ENCODE data around the gene YKT6.
"Not testable (repeated sequence)": the region's sequence is repeated elsewhere in the genome, so short reads cannot be mapped to it uniquely, and the experiment has no call there.

YKT6 gene

DNA sequence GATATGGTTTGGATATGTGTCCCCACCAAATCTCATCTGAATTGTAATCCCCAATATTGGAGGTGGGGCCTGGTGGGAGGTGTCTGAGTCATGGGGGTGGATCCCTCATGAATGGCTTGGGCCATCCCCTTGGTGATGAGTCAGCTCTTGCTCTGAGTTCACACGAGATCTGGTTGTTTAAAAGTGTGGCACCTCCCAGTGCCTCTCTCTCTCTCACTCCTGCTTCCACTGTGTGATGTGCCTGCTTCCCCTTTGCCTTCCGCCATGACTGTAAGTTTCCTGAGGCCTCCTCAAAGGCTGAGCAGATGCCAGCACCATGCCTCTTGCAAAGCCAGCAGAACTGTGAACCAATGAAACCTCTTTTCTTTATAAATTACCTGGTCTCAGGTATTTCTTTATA lies 6.7 kb upstream of the YKT6 start:
- no peak for DNase-seq

DNA sequence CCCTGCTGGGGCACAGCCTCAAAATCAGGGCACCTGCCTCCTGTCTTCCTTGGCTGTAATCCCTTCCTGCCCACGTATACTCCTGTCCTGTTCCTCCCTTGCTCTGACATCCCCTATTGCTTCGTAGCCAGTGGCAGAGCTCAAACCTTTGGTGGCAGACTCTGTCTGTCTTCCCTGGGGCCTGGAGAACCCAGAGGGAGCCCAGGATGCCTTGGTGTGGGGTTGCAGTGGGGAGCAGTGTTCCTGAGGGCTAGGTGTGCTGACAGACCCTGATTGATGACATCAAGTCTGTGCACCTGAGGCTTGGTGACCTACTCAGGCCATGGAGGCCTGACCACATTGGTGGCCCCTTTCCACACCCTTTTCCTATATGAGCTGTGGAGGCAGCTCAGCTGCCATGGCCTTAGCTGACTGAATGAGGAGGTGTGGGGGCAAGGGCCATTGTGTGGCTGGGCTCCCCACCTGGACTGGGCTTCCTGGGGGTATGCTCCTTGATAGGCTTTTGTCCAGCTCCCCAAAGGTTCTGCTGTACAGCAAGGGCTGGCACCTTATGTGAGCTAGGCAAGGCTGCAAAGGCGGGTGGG lies 6.1 kb upstream of the YKT6 start:
- DNase-seq: no peak

DNA sequence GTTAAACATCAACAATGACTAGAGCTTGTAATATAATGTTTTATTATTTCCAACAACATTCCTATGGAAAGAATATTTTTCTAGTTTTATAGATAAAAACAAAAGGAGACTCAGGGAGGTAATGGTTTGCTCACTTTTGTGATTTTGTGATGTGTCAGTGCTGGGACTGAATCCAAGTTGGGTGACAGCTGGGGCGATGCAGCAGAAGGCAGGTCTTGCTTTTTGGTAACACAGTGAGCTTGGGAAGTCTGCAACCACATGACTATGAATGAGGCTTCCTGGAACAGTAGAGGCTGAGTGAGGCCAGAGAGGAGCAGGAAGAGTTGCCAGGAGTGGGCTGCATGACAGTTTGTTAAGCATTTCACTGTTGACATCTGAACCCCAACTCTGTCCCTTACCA lies 4.9 kb upstream of the YKT6 start:
- DNase-seq: no peak

DNA sequence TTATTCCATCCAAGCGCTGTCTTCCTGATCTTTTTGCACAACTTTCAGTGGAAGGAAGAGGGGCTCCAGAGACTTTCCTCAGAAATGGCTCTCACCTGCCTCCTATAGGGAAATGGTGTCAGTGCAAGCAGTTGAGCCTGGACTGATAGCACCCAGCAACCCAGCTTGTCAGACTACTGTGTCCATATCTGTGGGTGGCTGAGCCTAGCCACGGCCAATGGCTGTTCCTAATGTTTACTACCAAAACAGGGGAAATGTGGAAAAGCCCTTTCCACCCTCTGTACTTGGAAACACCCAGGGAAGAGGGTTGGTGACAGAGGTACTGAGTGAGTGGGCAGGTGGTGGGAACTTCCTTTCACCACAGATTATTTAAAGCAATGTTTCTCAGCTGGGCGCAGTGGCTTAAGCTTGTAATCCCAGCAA lies 4.3 kb upstream of the YKT6 start:
- no peak for DNase-seq

DNA sequence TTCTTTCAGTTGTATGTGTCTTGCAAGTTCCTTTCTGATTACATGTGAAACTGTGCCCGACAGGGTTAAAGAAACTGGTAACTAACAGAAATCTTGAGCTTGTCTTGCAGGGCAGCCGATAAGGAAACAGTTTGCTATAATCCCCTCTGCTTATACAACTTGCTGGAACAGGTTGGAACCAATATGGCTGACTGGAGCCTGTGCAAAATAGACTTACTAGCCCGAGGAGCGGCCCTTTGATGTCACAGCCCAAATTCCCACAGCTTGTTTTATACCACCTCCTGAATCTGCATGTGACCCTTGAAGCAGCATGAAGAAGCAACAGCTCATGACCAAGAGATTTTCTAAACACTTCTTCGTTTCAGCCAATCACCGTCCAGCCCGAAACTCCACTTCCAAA lies 3.3 kb upstream of the YKT6 start:
- DNase-seq: no peak

DNA sequence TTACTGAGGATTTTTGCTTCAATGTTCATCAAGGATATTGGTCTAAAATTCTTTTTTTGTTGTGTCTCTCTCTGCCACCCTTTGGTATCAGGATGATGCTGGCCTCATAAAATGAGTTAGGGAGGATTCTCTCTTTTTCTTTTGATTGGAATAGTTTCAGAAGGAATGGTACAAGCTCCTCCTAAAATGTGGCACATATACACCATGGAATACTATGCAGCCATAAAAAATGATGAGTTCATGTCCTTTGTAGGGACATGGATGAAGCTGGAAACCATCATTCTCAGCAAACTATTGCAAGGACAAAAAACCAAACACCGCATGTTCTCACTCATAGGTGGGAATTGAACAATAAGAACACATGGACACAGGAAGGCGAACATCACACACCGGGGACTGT lies 615 bp upstream of the YKT6 start:
- not testable (repeated sequence) for DNase-seq

DNA sequence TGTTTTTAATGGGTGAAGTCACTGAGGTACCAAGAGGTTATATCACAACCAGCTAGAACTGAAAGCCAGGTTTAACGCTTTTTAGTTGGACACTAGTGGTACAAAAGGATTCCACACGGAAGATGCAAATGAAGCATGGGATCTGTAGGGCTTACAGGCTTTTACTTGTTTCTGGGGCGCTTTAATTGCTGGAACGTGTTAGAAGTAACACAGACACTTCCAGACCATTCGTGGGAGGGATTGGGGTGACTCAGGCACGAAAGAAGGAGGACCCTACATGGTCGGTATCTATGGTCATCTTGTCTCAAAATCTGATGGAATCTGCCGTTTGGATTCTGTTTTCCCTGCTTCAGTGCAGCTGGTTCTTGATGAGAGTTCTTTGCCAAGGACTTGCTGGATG lies 1.0 kb downstream of the YKT6 start:
- DNase-seq: no peak

DNA sequence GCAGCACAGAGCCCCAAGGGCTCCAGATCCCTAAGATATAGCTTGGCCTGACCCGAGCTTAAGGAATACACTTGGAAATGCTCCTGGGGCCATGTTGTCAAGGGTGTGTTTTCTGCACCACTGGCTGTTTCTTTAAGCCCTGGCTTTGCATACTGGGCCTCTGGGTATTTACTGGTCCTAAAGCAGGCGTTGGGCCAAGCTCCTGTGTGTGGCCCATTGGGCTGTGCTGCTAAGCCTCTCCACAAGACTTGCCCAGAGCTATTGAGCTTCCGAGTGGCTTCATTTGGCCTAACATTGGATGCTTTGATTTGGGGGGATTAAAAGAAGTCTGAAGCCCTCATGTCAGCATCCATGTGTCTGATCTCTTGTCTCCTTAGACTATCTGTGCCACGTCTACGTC lies 5.2 kb downstream of the YKT6 start:
- DNase-seq: no peak

DNA sequence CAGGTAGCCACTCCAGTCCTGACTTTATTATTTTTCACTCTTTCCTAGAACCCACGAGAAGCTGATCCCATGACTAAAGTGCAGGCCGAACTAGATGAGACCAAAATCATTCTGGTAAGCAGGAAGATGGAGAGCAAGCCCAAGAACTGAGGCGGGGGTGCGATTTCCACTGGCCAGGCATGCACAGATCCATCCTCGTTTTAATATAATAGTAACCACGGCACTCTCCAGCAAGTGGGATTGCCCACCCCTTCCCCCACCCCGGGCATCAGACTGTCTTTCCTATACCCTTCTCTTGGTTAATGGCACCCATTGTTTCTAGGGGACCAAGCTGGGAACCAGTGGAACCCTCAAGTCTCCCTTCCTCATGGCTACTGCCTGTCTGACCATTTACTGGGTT lies 7.3 kb downstream of the YKT6 start:
- no peak for DNase-seq

DNA sequence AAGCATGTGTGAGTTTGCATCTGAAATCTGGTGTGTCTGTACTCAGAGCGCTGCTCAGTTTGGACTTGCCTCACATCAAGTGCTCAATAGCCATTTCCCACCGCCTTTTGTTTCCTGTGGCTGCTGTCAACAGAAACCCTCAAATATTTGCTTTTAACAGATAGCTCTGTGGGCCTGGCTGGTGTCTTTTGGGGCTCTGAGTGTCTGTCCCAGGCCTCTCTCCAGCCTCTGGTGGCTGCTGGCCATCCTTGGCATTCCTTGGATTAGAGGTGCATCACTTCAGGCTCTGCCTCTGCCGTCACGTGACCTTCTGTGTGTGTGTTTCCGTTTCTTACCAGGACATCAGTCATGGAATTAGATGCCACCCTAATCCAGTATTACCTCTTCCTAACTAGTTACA lies 9.3 kb downstream of the YKT6 start:
- no peak for DNase-seq

DNA sequence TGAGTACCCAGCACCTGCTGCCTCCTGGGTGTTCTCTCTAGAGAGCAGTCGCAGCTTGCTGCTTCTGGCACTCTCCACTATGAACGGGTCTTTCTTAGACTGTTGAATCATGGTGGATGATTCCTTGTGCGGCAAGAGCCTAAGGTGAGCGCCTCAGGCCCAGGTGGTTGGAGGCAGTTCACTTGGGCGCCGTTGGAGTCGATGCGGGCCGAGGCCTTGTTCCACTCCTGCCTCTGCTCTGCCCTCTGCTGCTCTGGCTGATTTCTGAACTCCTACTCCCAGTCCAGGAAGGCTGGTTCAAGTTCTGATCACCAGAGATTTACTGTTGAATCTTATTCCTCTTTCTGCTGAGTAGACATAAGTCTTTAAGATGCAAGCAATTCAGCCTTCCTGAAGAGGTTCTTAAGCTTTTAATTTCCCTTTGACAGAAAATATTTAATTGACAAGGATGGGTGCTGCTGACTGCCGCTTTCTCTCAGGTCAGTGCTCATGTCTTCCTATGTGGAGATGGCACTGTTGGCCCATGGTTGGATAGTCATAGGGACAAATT lies 10.4 kb downstream of the YKT6 start:
- DNase-seq: no peak

DNA sequence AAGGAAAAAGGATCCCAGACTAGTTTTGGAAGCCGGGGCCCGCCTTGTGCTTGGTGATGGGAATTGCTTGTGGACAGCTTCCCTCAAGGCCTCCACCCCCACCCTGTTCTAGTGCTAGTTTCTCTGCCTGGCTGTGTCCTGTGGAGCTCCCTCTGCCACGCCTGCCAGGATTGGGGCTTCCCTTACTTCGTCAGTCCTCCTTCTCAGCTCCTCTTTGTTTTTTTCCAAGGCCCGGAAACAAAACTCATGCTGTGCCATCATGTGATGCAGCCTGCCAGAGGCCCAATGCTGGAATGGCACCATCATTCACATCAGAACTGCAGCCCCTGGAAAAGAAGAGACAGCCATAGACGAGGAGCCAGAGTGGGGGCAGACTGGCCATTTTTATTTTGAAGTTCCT lies 11.2 kb downstream of the YKT6 start:
- no peak for DNase-seq

DNA sequence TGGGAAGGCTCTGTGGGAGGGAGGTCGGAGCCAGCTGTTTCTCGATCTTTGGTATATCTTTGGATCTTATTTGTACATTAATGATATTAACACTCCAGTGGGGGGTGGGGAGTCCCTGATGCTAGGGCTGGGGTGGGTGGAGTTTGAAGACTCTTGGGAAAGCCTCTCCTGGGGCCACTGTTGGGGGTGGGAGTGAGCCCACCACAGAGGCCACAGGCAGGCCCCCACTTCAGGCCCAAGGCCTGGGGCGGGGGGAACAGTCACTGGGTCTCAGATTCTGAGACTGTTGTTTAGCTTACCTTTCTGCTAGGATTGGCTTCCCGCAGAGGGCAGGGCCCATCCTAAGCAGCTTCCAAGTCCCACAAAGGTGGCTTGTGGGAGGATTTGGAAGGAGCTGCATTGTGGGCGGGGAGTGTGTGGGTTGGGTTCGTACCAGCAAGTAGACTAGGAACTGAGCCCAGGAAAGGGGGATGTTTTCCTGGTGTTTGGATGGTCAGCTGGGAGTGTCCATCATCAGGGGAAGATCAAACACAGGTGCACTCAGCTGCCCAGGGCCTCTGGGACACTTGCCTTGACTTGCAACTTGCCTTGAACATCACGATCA lies 11.9 kb downstream of the YKT6 start:
- no peak for DNase-seq

DNA sequence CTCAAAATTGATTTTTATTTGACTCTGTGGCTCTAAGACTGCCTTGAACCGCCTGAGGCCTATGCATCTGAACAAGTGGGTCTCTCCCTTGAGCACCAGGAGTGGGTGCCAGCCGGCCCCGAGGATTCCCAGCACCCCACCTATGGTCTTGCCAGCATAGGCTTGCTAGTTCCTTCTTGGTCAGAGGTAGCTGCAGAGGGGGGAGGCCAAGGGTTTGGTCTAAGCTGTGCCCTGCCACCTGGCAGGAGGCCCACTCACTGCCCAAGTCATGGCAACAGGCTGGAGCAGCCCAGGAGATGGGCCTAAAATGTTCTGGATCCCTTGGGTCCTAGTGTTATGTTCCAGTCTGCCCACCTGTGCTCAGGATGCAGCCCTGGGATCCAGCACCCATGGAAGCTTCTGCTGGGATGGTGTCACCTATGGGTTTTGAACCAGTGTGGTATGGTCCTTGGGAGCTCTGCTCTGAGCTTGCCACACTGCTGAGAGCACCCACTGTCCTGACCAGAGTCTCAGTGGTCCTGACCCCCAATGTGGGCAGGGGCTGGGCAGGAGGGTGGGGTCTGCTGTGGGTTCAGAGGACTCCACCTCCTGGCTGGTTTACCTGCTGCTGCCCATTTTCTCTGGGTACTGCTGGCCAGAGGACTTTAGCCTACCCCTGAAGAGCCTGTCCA lies 12.6 kb downstream of the YKT6 start:
- no peak for DNase-seq

DNA sequence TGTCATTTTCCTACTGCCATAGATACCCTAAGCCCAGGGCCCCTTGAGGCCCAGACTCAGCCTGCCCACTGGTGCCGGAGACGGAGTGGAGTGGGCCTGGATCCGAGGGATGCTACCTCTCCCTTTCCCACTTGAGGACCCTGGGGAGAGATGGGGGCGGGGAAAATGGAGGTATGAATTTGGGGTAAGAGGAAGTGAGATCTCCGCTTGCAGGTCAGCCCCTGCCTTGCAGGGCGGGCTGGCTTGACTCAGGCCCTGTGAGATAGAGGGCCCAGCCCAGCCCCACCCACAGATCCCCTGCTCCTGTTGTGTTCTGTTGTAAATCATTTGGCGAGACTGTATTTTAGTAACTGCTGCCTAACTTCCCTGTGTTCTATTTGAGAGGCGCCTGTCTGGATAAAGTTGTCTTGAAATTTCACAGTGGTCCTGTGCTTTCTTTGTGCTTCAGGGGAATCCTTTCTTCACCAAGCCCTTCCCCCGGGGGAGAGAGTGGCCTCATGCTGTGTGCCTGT lies 13.2 kb downstream of the YKT6 start:
- DNase-seq: no peak

DNA sequence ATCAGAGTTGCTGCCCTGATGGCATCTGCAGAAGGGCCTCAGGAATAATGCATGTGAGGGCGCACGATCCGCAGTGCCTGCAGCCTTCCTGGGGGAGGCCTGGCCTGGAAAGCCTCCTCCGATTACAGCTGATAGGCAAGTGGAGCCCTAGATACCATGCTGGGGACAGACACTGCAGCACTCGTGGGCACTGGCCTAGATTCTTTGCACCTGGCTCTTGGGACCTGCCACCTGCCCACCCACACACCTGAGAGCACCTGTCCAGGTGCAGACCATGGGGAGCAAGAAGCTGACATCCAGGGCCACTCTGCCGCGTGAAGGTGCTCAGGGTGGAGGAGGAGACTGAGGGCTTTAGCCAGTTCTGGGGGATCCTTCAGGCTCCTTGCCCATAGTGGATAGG lies 14.8 kb downstream of the YKT6 start:
- DNase-seq: no peak

DNA sequence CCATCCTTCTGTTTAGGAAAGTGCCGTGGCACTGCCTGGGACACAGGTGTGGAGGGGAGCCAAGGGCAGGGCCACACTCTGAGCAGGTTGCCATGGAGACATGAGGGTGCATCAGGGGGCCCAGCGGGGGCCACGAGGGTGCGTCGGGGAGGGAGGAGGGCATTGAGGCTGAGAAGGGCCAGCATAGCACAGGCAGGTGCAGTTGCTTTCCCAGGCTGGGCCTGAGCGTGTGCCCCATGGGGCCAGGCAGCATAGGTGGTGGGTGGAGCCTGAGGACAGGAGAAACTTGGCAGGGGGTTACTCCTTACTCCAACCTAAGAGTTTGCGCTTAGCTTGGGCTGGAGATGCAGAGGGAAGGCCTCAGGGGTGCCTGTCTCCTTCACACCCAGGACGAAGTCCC lies 15.2 kb downstream of the YKT6 start:
- DNase-seq: no peak

DNA sequence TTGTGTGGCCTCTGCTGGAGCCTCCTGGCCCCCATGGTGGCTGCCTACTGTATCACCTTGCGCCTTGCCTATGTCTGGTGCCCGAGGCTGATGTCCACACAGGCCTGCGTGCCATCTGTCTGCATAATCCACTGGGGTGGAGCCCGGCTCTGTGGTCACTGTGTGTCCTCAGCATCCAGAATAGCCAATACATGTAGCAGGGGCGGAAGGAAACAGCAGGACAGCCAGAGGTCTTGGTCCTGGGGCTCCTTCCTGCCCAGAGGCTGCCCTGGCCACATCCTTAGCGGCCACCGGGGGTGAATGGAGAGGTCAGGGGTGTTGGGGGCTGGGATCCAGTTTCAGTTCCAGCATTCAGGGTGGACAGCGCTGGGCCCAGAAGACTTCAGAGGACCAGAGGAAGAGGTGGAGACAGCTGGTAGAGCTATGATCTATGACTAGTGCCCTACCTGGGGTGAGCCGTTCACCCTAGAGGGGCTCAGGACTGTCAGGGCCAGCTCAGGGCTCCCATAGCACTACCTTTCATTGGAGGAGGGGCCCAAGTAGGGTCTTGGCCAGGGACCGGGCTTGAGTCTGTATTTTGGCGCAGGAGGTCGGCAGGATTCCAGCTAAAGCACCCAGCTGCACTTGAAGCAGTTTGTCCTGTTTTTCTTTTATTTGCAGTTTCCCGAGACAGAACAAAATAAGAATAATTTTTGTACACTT lies 15.9 kb downstream of the YKT6 start:
- no peak for DNase-seq

DNA sequence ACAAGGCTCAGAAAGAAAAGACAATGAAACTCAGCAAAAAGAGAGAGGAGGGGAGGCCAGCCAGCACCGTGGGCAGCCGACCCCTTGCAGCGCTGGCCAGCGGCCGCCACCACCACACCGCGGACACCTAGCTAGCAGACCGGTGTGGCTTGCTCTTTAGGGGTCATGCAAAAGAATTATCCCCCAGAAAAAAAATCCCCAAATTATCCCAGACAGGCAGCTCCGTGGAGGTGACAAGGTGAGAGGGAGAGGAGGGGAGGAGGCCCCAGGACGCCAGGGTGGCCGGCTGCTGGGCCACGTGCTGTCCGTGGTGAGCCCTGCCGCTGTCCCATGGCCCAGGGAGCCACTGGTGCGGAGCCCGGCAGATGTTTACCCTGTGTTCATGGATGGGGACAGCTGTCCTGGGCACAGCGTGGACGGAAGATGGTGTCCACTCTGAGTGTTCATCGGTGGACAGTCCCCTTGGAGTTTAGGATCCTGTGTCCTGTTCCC lies 16.5 kb downstream of the YKT6 start:
- no peak for DNase-seq

DNA sequence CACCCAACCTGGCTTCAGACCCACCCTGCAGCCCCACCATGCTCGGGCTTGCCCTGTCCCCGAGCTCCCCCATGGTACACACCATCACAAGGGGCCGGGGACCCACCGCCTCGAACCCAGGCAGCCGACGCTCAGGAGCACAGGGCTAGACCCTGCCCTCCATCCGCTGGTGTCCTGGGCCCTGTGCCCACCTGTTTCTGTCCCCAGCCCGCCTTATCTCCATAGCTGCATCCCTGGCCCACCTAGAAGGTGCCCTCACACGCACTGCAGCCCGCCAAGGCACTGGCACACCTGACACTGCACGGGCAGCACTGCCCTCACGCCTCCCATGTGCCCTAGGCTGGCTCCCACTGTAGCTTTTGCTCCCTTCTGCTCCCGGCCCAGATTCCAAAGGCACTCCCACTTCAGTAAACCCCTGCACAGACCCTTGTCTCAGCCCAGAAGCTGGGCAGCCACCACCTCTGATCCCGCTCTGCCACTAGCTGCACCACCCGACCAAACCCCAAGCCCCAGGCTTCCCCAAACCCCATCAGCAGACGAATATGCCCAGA lies 17.1 kb downstream of the YKT6 start:
- no peak for DNase-seq

DNA sequence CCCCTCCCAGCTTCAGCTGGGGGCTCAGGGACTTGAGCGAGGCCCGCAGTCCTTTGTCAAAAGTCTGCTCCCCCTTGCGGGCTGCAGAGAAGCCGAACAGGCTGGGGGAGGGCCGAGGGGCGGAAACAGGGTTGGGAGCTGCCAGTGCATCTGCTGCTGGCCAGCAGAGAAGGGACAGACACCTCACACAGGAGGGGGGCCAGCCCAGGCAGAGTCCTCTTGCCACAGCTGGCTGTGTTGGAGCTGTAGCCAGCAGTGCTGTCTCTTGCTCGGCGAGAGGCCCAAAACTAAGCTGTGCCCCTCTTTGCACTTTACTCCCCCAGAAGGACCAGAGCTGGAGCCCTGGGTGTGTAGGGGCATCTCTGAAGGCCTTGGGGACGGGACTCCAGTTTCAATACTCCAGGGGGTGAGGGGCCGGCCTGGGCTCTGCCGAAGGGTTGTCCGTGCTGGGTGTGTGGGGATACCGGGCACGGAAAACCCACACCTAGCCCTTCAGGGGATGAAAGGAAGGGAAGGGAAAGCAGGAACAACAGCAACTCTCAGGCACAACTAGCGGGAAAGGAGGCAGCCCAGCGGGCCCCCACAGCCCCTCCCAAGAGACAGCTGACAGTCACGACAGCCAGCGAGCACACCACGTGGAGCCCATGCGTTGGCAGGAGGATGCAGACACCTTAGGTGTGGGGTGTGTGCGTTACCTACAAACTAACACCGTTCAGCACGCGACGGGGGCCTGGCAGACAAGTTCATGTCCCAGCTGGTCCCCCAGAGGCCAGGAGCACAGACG lies 17.8 kb downstream of the YKT6 start:
- DNase-seq: no peak

DNA sequence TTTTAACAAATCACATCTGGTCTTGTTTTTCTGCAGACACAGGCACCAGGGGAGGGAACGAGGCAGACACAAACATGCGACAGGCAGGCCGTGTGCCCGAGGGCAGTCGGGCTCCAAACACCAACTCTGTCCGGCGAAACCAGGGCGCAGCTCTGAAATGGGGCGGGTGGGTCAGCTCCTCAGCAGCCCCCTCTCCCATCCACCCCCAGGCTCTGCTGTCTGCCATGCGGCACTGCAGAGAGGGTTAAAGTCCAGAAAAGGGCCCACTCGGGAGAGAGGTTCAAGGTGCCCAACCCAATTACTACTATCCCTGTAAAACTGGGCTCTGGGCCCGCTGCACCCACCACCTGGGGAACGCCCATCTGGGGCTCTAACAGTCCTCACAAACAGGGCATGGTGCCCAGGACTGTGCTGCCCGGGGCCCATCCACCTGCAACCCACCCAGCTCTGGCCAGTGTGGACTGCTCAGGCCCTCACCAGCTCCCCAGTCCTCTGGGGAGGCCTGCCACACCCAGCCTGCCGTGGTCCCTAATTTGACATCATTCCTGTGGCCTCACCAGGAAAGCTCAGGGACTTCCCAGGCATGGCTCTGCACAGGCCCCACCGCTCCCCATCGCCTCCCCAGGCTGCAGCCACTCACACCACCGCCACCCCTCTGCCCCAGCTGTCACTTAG lies 18.7 kb downstream of the YKT6 start:
- no peak for DNase-seq
